Activated CD8-positive, alpha-beta memory T cell treated with anti-CD3 and anti-CD28 coated beads for 4 hours (primary cell): ENCODE data around the gene BRCA1.
"Not testable (repeated sequence)": the region's sequence is repeated elsewhere in the genome, so short reads cannot be mapped to it uniquely, and the experiment has no call there.

Source experiments
- DNase-seq, 2 donors: peaks; one replicate each; pipeline ENCODE4 v3.0.0-alpha.2; 2020; ENCODE audit warnings: low read depth in 2 of 2

Gene BRCA1

DNA sequence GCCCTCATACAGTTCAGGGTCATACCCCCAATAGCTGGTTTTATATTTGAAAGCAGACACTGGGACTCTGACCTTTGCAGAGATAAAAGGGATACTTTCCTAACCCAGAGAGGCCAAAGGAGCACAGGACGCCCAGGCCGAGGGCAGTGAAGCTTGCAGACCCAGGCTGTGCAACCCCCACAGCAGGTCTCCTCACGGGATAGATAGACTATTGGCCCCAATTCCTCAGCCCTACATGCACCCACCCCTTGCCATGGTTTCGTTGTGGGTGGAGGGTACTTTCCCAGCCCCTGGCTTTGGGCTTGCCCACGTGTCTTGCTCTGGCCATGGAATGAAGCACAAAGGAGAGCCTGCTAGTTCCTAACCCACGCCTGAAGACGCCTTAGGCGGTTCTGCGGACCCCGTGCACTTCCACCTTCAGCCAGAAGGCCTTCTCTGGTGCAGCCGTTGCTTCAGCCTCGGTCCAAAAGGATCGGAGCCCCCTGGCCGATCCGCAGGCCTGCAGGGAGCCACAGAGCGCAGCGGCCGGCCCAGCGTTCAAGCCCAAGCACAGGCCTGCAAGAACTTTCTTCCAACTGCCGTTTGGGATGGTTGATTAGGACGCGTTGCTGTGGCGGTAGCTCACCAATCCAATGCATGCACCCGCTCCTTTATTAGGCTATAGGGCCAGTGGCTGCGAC is 9.8 kb upstream of the BRCA1 start:
- no peak for DNase-seq

DNA sequence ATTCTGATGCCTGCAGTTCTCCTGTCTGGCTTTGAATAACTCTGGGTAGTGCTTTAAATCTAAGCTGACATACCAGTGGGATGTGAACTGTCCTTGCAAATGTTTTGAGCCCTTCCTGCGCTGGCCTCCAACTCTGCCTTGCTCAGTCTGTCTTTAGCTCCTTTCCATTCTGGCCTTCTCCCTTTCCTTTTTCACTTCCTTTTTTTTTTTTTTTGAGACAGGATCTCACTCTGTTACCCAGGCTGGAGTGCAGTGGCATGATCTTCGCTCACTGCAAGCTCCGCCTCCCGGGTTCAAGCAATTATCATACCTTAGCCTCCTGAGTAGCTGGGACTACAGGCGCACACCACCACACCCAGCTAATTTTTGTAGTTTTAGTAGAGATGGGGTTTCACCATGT is 8.3 kb upstream of the BRCA1 start:
- not testable (repeated sequence) for DNase-seq

DNA sequence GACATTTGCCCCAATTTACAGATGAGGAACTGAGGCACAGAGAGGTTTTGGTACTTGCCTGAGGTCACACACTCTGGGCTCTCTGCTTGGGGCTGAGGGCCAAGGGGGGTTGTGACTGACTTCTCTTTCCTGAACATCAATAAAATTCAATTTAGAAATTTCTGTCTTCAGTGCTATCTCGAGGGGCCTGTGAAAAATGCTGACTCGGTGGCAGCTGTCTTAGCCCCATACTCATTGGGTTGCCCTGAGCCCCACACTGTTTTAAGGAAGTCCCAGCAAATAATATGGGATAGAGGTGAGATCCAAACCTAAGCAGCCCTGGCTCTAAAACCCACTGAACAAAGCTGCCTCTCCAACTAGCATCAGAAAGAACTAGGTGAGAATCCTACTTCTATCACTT is 7.0 kb upstream of the BRCA1 start:
- DNase-seq, result no peak

GRCh38 chr17:43129671-43130010 is 4.5 kb upstream of the BRCA1 start:
- no peak for DNase-seq

- not testable (repeated sequence) for DNase-seq
Measured at GRCh38 chr17:43127333-43127876, 2.2 kb upstream of the BRCA1 start.

GRCh38 chr17:43126911-43127290 is 1.7 kb upstream of the BRCA1 start:
- no peak for DNase-seq

GRCh38 chr17:43125967-43126910 is 1.1 kb upstream of the BRCA1 start:
- DNase-seq, result no peak

DNA sequence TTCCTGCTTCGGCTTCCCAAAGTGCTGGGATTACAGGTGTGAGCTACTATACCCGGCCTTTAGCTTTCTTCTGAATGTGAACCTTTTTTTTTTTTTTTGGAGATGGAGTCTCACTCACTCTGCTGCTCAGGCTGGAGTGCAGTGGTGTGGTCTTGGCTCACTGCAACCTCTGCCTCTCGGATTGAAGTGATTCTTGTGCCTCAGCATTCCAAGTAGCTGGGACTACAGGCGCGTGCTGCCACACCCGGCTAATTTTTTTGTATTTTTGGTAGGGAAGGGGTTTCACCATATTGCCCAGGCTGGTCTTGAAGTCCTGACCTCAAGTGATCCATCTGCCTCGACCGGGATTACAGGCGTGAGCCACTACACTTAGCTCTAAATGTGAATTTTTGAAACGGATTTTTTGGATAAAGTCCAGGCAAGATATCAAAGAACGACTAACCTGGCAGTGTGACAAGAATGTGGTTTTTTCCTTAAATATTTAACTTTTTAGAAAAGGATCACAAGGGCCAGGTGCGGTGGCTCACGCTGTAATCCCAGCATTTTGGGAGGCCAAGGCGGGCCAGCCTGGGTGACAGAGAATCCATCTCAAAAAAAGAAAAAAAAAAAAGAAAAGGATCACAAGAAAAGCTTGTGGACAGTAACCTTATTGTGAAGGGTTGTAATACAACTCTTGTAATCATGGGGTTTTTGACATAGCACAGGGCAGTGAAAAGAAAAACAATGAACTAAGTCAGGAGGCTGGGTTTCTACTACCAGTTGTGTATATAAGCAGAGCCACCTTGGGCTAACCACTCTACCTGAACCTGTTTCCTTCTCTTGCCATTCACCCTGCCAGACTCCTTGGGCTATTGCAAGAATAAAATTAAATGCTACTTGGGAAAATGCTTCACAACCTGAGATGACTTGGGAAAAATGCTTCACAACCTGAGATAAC is 6.2 kb downstream of the BRCA1 start:
- DNase-seq, result no peak

- no peak for DNase-seq
Measured at GRCh38 chr17:43114151-43114552, 11.0 kb downstream of the BRCA1 start.

GRCh38 chr17:43106552-43106951 is 18.6 kb downstream of the BRCA1 start:
- DNase-seq, result no peak

DNA sequence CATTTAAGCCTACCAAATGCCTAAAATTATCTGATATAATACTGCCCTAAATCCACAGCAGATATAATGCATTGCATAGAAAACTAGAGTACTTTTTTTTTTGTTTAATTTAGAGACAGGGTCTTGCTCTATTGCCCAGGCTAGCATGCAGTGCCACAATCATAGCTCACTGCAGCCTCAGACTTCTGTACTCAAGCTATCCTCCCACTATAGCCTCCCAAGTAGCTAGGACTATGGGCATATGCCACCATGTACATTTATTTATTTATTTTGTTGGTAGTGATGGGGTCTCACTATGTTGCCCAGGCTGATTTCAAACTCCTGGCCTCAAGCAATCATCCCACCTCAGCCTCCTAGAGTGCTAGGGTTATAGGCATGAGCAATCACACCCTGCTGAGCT is 20.0 kb downstream of the BRCA1 start:
- DNase-seq, result no peak

GRCh38 chr17:43104665-43105064 is 20.5 kb downstream of the BRCA1 start:
- no peak for DNase-seq

GRCh38 chr17:43095364-43095763 is 29.8 kb downstream of the BRCA1 start:
- not testable (repeated sequence) for DNase-seq

- no peak for DNase-seq
Measured at GRCh38 chr17:43094129-43094835, 30.9 kb downstream of the BRCA1 start.

GRCh38 chr17:43092901-43093300 is 32.3 kb downstream of the BRCA1 start:
- no peak for DNase-seq

GRCh38 chr17:43090022-43090421 is 35.1 kb downstream of the BRCA1 start:
- DNase-seq, result no peak

DNA sequence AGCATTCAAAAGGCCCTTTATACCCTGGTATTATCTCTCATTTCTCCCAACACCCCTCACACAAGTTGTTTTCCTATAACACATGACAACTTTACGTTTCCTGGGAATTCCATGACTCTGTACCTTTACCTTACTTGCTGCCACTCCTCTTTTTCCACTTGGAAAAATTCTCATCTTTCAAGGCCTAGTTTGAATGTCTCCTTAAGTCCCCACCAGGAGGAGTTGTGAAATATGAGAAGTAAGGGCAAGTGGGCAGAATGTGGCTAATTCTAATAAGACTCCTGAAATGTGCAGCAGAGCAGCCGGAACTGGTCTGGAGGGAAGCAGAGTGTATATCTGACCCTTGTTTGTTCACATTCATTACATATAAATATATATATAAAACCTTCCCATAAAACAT is 39.7 kb downstream of the BRCA1 start:
- no peak for DNase-seq

GRCh38 chr17:43079641-43080302 is 45.4 kb downstream of the BRCA1 start:
- no peak for DNase-seq

DNA sequence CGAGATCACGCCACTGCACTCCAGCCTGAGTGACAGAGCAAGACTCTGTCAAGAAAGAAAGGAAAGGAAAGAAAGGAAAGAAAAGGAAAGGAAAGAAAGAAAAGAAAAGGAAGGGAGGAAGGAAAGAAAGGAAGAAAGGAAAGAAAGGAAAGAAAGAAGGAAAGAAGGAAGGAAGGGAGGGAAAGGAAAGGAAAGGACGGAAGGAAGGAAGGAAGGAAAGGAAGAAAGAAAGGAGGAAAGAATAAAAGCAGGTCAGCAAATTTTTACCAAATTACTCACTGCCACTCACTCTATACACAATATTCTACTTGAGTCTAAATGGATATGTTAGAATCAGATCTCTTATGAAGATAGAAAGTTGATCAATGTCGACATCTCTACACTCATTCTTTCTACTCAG is 50.3 kb downstream of the BRCA1 start:
- no peak for DNase-seq

DNA sequence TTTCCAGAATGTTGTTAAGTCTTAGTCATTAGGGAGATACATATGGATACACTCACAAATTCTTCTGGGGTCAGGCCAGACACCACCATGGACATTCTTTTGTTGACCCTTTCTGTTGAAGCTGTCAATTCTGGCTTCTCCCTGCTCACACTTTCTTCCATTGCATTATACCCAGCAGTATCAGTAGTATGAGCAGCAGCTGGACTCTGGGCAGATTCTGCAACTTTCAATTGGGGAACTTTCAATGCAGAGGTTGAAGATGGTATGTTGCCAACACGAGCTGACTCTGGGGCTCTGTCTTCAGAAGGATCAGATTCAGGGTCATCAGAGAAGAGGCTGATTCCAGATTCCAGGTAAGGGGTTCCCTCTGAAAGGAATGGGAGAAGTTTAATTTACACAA is 54.3 kb downstream of the BRCA1 start:
- no peak for DNase-seq

DNA sequence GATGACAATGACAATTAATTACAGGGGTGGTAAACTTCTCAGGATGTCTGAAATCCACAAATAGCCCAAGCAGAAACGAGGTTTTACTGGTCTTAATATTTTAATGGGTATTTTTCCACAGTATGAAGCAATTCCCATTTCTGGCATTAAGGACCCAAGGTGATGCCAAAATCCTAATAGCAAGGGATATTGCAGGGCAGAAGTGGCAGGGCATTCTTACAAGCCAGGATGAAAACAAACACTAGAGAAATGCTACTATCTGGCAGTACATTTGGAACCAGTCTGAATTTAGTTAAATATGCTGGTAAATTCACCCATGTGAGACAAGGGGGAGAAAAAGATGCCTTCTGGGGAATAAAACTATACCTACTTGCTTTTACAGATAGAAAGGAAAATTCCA is 54.9 kb downstream of the BRCA1 start:
- DNase-seq, result no peak
